ENCODE results near the gene IL17A. TPM values are rescaled to one million over a fixed set of nuclear protein-coding genes. Genes with fewer than 3 reads are reported as not detected.
"Not testable (repeated sequence)": the region's sequence is repeated elsewhere in the genome, so short reads cannot be mapped to it uniquely, and the experiment has no call there.

The IL17A gene
- polyA plus RNA-seq, 4 donors: not detected

DNA sequence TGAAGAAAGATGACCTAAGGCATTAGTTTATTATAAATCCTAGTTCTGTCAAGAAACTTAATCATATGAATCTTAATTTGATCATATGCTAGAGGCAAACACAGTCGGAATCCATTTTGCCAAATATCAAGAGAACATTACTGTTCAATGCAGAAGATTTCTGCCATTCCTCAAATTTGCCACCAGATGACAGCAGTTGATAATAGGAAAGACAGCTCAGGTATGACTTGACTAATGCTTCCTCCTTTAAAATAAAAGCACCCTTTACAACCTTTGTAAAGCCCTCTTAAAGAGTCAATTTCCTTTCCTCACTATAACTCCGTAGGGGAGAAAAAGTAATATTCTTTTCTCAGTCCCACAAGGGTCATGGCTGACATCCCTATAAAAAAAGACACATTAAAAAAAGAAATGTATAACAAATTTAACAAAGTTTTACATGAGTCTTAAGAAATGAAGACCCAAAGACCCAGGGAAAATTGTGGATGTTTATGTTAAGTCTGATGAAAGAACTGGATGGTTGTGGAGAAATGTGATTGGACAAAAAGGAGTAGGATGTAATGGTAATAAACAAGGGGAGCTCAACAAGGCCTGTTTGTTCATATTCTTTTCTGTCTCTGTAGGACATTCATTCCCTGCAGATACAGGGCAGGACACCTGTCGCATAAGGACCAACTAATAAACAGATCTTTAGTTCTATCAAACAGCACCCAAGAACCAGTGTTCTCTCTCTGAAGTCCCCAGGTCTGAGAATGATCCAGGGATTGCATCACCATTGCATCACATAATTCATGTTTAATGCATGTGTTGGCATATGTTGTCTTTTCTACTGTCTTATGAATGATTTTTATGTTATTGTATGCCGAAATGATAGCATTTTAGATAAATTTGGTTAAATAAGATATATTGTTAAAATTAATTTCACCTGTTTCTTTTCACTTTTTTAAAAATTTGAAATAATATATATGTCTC lies 23.0 kb upstream of the IL17A start:
- no peak for DNase-seq (ENCODE audit: low read depth in 4 of 4, low spot score in 2 of 4)

DNA sequence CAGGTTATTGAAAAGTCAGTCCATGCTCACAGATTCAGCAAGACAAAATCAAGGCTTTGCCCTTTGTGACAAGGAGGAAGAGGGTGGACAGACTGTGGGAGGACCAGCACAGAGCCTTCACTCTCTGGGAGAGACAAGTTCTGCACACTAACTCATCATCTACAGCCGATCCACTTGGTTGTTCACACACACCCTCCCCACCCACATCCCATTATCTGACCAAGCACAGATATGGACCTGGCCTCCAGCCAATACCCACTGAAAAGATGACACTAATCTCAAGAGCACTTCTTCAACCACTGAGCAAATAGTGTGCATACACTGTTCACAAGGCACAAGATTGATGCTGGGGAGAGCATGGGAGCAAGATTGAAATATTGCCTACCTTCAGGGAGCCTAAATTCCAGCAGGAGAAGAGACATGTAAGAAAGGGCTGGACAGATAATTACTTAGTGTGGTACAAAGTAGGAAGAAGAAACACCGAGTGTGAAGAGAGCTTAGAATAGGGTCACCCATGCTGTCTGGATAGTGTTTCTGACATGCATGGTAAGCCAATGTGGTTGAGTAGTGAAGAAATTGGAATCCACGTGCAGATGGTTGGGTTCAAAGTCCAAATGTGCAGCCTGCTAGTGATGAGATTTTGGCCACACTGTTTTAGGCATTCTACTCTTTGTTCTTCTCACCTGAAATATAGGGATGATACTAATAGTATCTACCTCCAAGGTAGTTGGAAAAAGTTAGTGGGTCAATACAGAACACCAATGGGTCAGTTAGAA lies 21.7 kb upstream of the IL17A start:
- no peak for DNase-seq (ENCODE audit: low read depth in 4 of 4, low spot score in 2 of 4)

DNA sequence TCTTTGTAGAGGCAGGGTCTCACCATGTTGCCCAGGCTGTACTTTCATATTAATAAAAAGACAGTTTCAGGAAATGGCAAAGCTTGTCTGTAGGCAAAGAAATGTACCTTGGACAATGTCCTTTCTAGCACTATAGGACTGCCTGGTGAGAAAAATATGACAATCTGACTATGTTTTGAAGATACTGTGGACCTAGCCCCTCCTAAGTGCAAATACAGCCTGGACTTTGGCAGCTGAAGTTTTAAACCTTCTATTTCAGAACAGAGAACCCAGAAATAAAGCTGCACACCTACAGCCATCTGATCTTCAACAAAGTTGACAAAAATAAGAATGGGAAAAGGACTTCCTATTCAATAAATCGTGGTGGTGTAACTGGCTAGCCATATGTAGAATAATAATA lies 18.9 kb upstream of the IL17A start:
- DNase-seq (ENCODE audit: low read depth in 4 of 4, low spot score in 2 of 4): no peak

DNA sequence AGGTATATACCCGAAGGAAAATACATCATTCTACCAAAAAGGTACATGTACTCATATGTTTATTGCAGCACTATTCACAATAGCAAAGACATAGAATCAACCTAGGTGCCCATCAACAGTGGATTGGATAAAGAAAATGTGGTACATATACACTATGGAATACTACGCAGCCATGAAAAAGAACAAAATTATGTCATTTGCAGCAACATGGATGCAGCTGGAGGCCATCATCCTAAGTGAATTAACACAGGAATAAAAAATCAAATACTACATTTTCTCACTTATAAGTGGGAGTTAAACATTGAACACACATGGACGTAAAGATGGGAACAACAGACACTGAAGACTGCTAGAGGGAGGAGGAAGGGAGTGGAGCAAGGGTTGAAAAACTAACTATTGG lies 17.8 kb upstream of the IL17A start:
- not testable (repeated sequence) for DNase-seq (ENCODE audit: low read depth in 4 of 4, low spot score in 2 of 4)

DNA sequence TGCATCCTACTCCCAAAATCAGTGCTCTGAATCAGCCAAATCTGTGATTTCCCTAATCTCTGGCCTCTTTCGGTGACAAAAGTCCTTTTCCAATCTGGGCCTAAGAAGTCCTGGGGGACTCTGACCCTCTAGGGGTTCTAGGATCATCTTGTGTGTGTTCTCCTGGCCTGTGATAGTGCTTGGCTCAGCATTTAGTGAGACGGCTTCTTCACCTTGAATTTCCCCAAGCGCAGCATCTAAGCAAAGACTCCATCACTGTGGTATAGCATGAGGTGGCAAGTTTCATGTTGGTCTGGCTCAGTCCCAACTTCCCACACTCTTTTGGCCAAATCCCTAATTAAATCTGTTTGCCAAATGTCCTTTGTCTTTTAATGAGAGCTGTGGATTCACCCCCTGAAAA lies 12.1 kb upstream of the IL17A start:
- no peak for DNase-seq (ENCODE audit: low read depth in 4 of 4, low spot score in 2 of 4)

DNA sequence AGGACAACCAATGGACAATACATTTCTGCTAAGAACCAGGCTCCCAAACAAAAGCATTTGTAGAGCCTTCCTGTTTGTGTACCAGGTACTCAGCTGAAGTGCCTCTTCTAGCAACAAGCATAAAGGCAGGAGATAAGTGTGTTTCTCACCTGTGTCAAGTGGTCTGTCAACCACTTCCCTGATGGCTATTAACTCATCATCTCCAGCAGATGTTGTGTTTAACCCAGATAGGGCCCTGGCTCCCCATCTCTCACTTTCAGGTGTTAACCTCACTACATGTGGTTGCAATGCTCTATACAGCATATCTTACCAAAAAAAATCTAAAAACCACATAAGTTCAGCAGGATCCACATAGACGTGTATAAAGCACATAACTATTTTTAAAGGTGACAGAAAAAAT lies 9.6 kb upstream of the IL17A start:
- no peak for DNase-seq (ENCODE audit: low read depth in 4 of 4, low spot score in 2 of 4)

DNA sequence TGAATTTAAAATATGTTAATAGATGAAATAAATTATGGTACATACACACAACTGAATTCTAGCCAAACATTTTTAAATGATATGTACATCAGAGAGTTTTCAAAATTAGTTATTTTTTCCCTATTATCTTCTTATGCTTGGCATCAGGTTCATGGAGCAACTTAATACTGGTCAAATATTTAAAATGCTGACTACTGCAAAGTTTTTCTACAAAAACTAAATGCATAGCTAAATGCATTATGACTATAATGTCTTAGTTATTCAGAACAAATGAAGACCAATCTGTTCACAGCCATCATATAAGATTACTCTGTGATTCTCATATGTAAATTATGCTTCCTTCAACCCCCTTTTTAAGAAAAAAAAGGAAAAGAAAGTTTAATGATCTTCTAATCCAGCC lies 8.2 kb upstream of the IL17A start:
- no peak for DNase-seq (ENCODE audit: low read depth in 4 of 4, low spot score in 2 of 4)

DNA sequence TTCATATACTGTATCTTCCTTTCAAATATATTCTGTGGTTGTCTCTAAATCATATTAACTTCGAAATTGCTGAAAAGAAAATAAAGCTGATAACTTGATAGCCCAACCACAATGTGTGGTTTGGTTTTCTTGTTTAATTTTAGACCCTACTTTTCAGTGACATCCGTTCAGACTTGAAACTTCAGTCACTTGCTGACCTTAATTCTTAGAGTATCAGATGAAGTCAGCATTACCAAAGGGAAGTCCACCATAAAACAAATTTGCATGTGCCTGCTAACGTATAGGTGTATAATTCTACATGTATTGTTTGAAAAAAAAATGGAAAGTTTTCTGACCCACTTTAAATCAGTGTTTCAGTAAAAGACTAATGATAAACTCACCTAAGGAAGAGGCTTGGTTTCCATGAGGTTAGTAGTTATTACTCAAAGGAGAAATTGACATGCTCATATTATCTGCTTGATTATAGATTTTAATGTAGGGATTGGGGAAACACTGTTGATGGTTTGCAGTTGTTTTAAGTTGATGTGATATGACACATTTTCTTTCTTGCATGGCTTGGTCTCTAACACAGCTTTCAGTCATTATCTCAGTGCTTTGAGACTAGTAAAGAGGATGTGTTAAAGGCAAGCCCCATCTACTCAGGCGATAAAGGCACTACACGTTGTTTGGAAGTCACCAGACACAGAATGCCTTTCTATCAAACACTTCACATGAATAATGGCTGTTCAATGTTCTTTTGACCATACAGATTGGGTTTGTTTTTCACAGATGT lies 5.2 kb upstream of the IL17A start:
- no peak for DNase-seq (ENCODE audit: low read depth in 4 of 4, low spot score in 2 of 4)

DNA sequence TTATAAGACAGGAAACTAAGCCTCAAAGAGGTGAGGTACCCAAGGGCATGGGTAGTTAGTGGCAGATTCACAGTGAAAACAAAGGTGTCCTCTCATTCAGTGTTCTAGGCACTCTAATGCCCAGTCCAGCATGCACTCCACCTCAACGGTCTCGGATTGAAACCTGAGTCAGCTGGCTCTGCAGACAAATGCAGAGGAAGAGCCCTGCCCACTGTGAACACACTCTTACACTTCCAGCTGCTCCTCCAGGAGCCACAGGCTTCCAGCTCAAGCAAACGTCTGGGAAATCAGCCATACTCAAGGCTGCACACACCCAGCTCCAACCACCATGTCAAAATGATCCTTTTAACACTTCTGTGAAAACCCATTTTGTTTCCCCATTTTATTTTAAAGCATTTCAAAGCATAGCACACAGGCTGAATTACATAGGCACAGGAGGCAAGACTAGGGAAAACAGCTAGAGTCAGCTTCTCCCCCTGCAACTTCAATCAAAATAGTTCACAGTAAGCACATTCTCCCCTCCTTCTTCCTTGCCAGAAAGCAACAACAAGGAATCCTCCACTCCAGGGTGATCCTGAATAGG lies 3.0 kb upstream of the IL17A start:
- no peak for DNase-seq (ENCODE audit: low read depth in 4 of 4, low spot score in 2 of 4)

DNA sequence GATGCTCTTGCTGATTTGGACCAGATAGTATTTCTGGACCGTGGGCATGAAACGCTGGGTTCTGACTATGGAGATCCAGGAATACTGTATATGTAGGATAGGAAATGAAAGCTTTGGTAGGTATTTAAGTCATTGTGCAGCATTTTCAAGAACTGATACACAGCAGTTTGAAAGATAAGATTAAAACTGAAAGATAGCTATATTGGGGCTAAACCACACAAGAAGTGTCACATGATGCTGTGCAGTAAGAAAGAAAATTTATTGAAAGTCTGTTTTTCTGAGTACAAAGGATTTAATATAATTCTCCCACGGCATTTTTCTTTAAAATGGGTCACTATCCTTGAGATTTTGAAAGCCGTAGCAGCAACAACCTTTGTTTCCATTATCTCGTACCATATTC lies 305 bp downstream of the IL17A start:
- DNase-seq (ENCODE audit: low read depth in 4 of 4, low spot score in 2 of 4): no peak

DNA sequence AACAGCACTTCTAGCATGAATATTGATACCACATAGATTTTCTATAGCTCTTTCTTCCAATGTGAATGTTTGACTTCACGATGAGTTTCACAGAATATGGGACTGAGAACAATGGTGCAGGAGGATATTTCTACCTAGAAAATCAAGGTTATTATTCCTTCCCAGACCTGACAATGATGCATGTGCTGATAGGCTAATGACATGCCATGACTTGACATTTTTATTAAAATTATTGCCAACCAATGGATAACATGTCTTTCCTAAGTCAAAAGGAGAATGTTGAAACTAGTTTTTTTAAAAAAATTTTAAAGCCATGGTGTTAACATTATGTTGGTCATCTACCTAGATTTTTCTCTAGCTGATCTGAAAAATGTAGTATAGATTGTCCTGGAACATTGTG lies 923 bp downstream of the IL17A start:
- no peak for DNase-seq (ENCODE audit: low read depth in 4 of 4, low spot score in 2 of 4)

DNA sequence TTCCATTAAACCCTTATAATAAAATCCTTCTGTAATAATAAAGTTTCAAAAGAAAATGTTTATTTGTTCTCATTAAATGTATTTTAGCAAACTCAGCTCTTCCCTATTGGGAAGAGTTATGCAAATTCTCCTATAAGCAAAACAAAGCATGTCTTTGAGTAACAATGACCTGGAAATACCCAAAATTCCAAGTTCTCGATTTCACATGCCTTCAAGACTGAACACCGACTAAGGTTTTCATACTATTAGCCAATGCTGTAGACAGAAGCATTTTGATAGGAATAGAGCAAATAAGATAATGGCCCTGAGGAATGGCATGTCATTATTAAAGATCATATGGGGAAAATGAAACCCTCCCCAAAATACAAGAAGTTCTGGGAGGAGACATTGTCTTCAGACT lies 3.8 kb downstream of the IL17A start:
- DNase-seq (ENCODE audit: low read depth in 4 of 4, low spot score in 2 of 4): no peak

DNA sequence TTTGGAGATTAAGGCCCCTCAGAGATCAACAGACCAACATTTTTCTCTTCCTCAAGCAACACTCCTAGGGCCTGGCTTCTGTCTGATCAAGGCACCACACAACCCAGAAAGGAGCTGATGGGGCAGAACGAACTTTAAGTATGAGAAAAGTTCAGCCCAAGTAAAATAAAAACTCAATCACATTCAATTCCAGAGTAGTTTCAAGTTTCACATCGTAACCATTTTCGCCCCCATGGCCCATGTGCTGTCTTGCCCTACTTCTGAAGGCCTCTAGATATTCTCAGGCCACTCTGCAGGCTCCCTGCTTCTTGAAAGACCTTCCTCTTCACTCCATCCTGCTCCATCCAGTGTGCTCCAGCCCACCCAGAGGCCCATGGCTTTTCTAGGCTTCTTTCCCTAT lies 4.2 kb downstream of the IL17A start:
- DNase-seq (ENCODE audit: low read depth in 4 of 4, low spot score in 2 of 4): no peak

DNA sequence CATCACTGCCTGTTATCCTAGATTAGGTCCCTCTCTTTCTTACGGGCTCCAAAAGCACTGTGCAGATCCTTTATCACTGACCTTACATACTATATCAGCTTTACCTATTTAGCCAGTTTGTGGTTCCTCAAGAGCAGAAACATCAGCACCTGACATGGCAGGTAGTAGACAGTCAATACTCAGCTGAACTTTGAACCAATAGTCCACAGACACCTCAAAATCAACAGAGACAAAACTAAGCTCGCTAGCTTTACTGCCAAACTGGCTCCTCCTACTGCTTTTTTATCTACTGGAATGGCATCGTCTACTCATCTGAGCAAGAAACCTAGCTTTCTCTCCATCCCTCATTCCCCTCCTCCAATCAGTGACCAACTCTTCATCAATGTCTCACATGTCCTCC lies 5.6 kb downstream of the IL17A start:
- no peak for DNase-seq (ENCODE audit: low read depth in 4 of 4, low spot score in 2 of 4)

DNA sequence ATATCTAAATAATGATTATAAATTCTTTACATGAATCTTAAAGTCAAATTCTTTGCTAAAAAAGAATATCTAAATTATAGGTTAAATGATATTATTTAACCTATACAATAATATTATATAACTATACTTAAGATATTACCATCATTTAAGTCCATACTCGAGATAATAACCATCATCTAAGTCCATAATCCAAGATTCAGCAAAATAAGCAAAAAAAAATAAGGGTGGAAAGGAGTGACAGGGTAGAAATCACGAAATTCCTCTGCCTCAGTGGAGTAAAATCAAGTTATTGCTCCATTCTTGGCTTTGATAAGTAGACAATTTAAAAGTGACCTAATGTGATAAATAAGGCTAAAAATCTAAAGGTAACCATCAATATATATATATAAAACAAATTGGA lies 9.7 kb downstream of the IL17A start:
- DNase-seq (ENCODE audit: low read depth in 4 of 4, low spot score in 2 of 4): no peak

DNA sequence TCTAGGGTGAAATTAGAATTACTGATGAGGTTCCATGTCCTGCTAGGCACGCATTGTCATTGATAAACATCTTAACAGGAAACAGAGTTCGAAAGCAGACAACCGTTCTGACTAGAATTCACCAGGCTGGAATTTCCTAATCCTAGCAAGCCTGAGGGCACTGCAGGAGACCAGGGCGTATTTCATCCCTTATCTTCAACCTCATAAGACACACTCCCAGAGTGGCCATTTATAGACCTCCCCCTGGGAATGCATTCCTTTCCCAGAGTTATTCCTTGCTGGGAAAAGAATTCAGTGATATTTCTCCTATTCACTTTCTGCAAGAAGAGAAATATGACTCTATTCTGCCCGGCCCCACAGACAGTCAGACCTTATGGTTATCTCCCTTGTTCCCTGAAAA lies 13.9 kb downstream of the IL17A start:
- not testable (repeated sequence) for DNase-seq (ENCODE audit: low read depth in 4 of 4, low spot score in 2 of 4)

DNA sequence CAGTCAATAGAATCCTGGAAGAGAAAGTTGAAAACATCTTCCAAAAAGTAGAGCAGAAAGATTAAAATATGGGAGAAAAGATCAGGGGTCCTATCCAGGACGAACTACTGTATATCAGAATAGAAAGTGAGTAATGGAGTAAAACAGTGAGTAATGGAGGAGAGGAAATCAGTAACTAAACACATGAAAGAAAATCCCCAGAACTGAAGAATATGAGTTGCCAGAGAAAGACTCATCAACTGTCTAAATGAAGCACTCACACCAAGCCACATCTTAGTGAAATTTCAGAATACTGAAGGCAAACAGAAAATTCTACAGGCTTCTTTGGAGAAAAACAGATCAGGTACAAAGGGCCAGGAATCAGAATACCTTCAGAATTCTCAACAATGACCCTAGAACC lies 14.9 kb downstream of the IL17A start:
- DNase-seq (ENCODE audit: low read depth in 4 of 4, low spot score in 2 of 4): no peak

DNA sequence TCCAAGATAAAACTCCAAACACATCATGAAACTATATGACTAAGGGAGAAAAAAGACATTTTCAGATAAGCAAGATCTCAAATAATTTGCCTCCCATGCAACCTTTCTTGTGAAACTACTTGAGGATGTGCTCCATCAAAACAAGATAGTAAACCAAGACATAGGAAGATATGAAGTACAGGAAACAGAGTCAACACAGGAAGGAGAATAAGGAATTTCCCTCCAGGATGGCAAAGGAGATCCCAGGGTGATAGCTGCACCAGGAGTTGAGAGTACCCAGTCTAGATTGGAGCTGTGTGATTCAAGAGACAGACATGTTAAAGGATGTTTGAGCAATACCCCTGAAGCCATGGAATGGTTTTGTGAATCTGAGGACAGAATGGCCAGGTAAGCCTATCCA lies 15.3 kb downstream of the IL17A start:
- no peak for DNase-seq (ENCODE audit: low read depth in 4 of 4, low spot score in 2 of 4)

DNA sequence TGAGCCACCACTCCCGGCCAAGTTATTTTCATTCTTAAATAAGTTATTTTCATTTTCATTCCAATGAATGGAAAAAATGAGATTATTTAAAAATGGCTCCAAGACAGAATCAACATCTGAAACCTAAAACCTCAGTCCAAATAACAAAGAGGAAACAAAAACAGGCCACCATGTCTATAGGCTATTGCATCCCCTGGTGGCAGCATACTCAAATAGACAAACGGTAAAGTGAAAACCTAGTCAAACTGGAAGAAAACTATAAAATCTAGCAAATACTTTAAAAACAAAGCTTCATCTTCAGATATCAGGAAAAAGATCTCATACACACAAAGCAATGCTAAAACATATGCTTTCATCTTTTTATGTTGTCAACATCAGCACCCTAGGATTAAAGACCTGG lies 20.9 kb downstream of the IL17A start:
- DNase-seq (ENCODE audit: low read depth in 4 of 4, low spot score in 2 of 4): no peak

DNA sequence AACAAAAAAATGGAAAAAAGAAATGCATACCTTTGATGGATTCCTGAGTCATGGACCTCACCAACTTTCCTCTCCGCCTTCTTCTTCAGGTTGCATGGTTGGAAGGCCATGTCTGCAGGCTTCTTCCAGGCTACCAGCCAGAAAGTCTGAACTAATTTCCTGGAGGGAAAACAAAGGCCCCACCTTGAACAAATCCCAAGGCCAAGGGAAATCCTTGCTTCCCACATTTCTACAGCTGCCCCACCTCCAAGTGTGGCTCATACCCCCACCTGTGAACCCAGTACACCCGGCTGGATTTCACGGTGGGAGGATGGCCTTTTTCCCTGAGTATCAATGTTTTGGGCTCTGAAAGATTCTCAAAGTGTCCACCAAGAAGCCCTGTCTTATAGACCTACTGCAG lies 22.4 kb downstream of the IL17A start:
- DNase-seq (ENCODE audit: low read depth in 4 of 4, low spot score in 2 of 4): no peak

DNA sequence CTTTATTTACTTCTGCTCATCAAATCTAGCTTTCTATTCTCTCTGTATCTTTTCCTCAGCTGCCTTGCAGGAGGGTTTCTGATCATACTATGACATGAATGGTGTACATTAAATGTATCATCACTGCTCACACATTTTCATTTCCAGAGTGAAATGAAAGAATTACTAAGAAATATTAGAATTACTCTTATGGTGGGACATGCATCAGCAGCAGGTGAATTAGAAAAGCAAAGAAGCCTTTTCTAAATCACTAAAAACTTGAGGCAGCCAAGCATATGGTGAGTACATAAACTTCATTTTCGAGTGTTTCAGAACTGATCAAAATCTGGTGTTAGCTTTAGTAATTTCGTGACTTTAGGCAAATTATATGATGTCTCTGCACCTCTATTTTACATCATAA lies 23.6 kb downstream of the IL17A start:
- DNase-seq (ENCODE audit: low read depth in 4 of 4, low spot score in 2 of 4): no peak
